Suppressor macrophage treated with lipopolysaccharide for 4 hours (primary cell): Measurements from ENCODE around the gene LDB2.

ENCODE experiments used
- DNase-seq: peaks from one replicate; pipeline ENCODE4 v3.0.0-alpha.2; 2020

Gene LDB2

DNA sequence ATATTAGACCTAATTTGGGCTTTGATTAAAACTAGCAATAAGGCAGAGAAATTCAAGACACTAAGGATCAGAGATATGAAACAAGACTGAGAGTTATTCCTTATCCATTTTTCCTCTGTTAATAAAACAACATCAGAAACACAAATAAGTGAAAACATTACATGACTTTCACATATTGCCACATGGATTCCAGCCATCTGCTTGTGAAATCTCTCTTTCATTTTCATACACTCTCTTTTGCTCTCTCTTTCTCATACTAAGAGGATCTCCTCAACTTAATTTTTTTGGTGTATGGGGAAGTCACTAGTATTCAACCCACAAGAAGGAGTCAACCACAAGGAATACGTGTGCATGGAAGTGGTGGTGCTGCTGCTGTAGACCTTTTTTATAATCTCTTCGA, 183.0 kb downstream of the LDB2 start:
- DNase-seq = no peak

GRCh38 chr4:16714191-16714590, 184.3 kb downstream of the LDB2 start:
- no peak for DNase-seq

DNA sequence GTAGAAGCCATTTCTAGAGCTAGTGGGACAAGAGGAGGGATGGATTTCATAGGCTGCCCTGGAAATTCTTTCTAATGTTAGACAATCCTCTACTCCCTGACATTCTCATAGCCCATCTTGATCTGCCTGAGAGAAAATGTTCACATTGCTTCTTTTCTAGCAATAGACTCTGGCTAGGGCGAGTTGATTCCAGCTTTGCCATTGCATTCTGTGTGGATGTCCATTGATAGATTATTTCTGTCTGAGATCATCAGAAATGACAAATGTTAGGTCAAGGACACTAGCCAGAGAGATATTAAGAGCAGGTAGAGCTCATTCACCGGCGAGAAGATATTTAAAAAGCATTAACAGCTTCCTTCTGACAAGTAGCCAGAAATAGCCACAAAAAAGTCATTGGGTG, 184.7 kb downstream of the LDB2 start:
- no peak for DNase-seq

DNA sequence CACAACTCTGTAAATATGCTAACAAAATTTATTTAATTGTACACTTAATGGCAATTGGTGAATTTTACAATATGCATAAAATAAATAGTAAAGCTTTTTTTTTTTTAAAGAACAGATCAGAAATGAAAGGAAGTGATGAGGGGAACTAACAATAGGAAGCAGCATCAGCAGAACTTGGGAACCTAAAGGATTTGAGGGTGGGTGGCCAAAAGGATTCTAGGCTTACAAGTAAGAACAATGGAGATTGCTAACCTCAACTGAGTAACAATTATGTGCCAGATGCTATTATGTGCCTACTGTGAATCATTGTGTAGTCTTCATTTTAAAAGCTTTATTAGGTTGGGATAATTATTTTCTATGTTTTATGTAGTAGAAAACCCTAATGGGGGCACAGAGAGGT, 185.2 kb downstream of the LDB2 start:
- no peak for DNase-seq

DNA sequence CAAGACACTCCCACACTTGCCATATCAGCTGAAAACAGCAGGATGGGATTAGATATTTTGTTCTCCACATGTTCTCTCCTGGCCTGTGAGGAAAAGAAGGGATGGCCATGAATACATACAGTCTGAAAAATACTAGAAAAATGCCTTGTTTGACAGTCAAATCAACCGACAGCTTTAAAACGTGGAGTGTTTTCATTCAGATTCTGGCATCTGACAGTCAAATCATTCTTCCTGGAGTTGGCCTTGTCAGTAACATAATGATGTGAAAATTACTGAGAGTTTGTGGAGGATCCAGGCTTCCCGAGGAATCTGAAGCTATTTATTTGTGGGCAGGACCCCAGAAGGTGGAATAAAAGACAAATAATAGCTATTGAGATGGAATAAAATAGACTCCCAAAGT, 188.2 kb downstream of the LDB2 start:
- no peak for DNase-seq

DNA sequence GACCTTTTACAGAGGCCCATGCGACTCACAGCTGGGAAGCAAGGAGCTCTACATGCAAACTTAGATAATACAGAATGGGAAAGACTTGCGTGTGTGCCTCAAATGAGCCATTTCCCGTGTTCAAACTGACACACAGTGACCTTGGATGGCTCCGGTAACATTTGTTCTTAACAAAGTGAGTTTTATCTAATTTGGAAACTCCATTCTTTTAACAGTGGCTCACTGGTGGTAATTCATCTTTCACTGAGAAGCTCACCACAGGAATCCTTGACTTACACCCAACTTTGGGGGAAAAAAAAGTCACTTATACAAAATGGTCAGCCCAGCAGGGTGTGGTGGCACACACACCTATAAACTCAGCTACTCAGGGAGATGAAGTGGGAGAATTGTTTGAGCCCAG, 190.6 kb downstream of the LDB2 start:
- DNase-seq = no peak

GRCh38 chr4:16706251-16706650, 192.2 kb downstream of the LDB2 start:
- DNase-seq = no peak

- no peak for DNase-seq
Measured at GRCh38 chr4:16705341-16705740, 193.1 kb downstream of the LDB2 start.

DNA sequence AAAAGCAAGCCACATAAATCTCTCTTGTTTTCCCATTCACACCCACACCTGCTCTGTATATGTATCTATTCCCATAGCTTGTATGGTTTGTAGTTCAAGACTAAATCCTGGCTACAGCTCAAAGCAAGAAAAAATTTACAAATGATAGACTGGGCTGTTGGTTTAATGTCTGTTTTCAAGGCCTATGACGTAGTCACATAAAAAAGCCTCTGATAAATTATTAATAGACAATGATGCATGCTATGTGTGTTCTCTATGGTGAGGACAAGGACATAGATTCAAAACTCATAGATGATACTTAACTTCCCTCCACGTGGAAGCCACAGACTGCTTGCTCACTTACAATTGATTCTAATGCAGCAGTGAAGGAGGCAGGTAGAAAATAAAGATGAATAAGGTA, 194.0 kb downstream of the LDB2 start:
- DNase-seq = no peak

DNA sequence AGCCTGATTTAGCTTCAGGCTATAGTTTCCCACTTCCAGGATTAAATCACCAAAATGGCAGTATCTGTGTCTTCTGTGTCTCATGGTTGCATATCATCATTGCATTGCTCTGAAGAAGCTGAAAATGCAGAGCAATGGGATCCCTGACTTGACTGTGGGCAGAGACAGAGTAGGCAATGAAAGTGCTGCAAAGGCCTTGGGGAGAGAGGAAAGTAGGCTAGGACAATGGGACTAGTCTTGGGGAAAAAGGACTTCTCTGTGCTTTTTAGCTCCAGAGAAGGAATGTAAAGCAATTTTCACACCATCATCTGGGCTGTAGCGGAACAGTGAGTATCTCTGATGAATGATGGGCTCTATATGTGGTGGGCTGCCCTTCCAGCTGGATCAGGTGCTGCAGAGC, 202.5 kb downstream of the LDB2 start:
- DNase-seq = no peak

DNA sequence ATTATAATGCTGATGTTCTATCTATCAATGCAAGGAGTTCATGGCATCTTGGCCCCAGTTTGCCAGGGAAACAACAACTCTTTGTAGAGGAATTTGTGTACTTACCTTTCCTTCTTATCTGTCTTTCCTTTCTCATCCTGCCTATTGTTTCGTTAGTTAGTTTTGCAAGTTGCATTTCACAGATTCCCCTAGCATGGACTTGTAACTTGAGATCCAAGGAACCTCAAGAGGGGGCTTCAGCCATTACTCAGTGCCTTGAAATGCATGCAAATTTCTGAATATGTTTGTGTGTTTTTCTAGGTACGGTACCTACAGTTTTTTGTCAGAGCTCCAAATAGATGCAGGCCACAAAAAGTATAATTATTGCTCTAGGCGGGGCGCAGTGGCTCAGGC, 203.6 kb downstream of the LDB2 start:
- no peak for DNase-seq

DNA sequence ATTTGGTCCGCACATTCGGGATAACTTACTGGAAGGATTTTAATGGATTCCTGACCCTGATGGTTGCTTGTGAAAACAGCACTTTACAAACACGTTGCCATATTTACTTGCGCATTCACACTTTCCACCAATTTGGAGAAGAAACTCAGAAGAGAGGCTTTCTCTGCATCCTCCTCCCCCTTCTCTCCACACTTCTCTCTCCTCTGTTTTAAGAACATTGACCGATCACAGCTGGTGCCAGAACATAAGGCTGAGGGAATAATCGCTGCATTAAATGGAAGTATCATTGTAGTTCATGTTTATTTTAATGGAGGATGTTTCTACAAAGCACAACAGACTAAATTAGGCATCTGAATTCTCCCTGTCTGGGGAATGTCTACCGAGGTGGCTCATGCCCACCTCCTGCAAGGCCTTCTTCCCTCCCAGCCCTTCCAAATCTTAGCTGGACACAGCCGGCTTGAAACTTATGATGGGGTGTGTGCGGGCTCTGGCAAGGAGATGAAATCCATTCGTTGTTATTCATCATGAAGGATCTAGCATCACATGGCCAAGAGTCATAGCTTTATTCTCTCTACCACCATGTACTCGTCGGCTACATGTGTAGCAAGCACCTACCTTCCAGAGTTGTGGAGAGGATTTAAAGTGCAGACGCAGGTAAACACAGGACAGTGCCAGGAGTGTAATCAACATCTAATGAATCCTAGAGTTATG, 204.1 kb downstream of the LDB2 start:
- no peak for DNase-seq

DNA sequence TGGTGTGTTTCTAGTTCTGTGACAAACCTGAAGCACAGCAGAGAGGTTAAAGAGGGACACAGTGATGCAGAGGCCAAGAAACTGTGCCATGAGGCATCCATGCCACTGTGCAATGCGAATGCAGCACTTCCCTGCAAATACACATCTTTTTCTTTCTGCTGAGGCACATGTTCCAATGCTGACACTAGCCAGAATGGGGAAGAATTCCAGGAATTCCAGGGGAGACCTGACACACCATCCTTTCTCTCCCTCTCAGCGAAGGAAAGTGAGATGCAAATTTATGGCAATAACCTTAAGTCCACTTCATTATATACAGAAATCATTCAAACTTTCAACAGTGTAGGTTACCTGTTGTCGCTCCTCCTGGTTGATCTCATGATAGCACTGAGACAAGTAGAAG, 204.8 kb downstream of the LDB2 start:
- DNase-seq = no peak

- DNase-seq = no peak
Measured at GRCh38 chr4:16692961-16693506, 205.4 kb downstream of the LDB2 start.

DNA sequence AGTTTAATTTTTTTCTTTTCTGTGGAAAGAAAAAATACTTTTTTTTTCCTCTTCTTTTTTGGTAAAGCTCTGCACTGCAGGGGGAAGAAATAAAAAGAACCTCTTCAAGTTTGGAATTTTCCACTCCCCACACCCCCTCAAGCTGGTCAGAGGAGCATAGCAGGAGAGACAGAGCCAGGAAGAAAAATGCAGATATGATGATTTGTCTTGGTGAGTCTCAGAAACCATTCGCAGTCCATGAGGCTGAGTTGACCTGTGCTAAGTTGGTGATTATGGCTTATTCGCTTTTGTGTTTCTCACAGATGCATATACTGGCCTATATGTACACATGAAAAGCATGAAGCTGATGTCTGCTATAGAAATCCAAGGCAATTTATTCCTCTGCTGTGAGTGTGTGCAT, 205.9 kb downstream of the LDB2 start:
- no peak for DNase-seq

GRCh38 chr4:16692046-16692445, 206.4 kb downstream of the LDB2 start:
- DNase-seq = no peak

DNA sequence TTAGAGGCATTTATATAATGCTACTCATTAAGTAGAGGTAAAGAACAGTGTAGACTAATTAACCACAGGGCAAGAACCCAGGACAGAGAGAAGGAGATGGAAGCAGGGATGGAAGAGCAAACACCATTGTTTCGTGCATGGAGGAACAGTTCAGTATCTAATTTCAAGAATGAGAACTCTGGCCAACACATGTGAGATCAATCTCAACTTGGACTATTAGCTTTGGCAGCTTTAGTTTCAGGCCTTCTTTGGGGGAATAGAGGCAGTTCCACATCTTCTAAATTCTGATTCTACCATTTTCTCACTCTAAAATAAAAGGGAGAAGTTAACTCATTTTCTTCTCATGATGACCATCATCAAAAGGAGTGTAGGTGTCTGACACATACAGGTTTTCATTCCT, 207.0 kb downstream of the LDB2 start:
- no peak for DNase-seq

GRCh38 chr4:16687845-16688244, 210.6 kb downstream of the LDB2 start:
- DNase-seq = no peak

DNA sequence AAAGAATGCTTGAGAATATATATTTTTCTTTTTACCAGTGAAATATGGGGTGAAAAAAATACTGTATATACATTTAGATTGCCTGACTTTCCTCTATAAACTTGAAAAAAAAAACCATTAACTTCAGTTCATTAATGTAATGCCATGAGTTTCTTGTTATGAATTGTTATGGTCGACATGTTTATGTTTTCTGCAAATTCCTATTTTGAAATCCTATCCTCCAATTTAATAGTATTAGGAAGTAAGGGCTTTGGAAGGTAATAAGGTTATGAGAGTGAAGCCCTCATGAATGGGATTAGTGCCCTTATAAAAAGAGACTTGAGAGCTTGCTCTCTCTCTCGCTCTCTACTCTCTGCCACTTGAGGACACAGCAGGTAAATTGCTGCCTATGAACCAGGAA, 211.4 kb downstream of the LDB2 start:
- no peak for DNase-seq

- DNase-seq = no peak
Measured at GRCh38 chr4:16686195-16686594, 212.2 kb downstream of the LDB2 start.

GRCh38 chr4:16685536-16685935, 212.9 kb downstream of the LDB2 start:
- DNase-seq = no peak

- DNase-seq = no peak
Measured at GRCh38 chr4:16684935-16685334, 213.5 kb downstream of the LDB2 start.

- no peak for DNase-seq
Measured at GRCh38 chr4:16684097-16684496, 214.3 kb downstream of the LDB2 start.

DNA sequence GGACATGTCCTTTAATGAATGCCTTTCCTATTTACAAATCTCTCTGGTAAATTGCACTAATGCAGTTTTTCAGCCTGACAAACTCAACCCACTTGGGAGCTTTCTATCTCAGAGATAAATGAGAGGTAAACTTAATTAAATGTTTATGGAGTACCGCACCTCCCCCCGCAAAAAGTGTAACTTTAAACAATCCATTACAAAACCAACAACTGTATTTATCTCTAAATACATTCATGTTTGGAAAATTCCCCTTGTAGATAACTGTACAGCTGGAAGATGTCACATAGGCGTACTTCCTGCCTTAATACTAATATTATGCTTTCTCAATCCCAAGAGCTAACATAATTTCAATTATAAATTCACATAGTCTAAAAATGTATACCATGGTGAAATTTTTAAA, 215.5 kb downstream of the LDB2 start:
- DNase-seq = no peak
